ENCODE measurements around the gene GABPA. TPM values are rescaled to one million over a fixed set of nuclear protein-coding genes. Genes with fewer than 3 reads are reported as not detected.

GABPA gene
- total RNA-seq, 1 experiment from 2014 or later = 26.4 TPM

DNA sequence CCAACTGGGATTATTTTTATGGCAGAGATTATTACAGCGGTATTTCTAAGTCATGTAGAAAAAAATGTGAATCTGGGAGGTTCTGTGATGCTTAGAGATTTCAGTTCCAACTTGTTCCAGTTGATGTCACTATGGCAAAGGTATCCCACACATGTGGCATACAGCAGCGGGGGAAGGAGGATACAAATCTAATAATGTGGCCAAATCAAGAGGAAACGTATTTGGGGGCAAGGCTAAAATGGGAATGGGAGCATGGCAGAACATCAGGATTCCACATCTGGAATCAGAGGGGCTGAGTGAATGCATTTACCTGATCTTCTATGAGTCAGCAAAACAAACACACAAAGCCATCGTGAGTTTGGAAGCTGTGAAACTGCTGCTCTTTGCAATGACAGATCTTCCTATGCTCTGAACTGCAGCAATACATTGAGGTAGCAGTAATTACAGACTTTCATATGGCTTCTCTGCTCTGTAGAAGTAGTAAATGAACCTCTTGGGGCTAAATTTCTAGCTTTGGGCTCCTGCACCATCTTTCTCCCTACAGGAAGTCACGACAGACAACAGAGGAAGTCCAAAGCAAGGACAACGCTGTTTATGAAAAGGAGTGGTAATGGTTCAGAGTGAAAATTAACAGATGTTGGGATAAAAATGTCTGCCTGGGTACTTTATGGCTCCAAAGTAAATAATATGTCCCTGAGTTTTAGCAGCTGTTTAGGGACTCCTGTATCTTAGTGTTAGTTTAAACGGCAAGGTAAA, 55.5 kb downstream of the GABPA start:
- in situ Hi-C loops (cut with HindIII; ENCODE audit: low pct_unique_long_range_greater_than_20kb, low sequenced_read_pairs) = no loop called here
- DNase-seq (ENCODE audit: low read depth) = peak; percentile 62

DNA sequence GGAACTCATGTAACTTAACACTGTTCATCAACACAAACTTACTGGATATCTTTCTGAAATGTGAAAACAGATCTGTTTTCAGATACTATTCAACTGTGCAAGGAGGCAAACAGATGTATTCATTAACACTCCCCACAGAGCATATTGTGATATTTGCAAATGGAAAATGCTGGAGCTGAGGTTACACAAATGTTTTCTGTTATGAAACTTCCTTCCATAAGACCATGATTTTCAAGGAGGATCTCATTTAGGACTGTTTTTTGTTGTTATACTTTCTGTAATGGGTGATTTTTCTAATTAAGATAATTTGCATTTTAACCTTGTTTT, 56.1 kb downstream of the GABPA start:
- DNase-seq (ENCODE audit: low read depth) = no peak
- in situ Hi-C loops (cut with HindIII; ENCODE audit: low pct_unique_long_range_greater_than_20kb, low sequenced_read_pairs) = no loop called here

DNA sequence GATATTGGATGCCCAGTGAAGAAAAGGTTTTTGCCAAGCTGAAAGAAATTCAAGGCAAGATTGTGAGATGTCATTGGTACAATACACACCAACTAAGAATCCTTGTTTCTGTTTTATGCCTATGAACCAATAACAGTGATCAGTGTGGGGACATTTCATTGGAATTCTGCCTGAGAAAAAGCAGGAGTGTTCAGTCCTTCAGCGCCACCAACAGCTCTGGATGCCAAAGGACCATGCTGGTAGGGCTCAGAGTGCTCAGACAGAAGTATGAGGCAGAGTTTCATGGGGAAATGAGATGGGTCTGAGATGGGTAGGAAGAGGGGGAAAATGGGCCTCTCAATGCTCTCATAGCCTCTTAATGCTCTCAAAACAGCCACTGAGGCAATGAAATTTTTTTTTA, 56.5 kb downstream of the GABPA start:
- no peak for DNase-seq (ENCODE audit: low read depth)
- in situ Hi-C loops (cut with HindIII; ENCODE audit: low pct_unique_long_range_greater_than_20kb, low sequenced_read_pairs) = no loop called here

DNA sequence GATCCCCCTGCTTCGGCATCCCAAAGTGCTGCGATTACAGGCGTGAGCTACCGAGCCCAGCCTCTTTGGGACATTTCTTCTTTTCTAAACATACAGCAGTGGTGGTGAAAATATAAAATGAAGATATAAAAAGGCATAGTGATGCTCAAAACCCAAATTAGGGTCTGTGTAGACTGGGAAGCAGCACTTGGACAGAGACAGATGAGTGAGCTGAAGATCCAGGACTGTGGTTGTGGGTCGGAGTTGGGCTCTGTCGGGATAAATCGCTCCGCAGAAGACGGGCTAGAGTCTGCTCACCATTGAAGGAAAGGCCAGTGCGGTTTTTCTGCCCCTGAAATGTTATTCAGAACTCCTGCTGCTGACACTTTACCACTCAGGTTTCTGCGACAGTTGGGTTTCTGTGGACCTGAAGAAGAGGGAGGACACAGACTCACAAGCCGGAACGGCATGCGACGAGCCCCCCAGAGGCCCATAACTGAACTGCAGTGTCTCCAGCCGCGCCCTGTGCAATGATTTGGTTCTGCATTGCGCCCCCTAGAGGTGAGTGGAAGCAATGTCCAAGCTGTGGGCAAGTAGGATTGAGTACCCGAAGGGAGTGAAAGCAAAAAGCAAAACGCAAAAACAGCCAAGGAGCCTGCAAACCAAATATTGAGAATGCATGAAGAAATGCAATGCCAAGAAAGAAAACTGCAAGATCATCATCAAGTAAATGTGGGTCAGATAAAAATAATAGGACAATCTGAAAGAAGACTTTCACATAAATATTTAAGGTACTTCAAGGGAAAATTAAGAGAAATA, 66.6 kb downstream of the GABPA start:
- in situ Hi-C loops (cut with HindIII; ENCODE audit: low pct_unique_long_range_greater_than_20kb, low sequenced_read_pairs) = no loop called here
- DNase-seq (ENCODE audit: low read depth) = peak; percentile 73

DNA sequence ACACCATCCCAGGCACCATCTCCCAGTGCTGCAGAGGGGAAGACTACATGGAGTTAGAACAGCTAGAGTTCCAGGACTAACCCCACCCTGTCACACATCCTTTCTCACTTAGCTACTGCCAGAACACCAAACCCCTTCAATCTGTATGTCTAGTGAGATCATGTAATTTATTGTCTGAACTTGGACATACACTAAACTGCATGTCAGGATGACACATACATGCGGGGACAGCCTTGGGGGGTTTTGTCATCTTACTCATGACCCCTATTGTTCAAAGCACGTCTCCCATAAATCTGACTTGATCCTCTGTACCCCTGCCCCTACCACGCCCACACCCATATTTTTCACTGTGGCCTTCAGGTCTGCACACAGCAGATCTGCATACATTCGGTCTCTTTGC, 71.3 kb downstream of the GABPA start:
- no peak for DNase-seq (ENCODE audit: low read depth)
- in situ Hi-C loops (cut with HindIII; ENCODE audit: low pct_unique_long_range_greater_than_20kb, low sequenced_read_pairs) = no loop called here

DNA sequence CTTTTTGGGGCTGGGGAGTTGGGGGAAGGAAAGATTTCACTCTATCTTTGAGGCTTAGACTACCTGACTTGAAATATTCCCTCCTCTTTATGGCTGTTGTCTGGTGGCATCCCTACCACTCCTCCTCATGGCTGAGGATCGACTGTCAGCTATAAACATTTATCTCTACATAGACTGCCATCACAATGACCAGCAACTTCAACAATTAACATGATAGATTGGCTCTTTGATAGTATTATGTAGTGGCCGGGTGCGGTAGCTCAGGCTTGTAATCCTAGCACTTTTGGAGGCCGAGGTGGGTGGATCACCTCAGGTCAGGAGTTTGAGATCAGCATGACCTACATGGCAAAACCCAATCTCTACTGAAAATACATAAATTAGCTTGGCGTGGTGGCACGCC, 72.4 kb downstream of the GABPA start:
- in situ Hi-C loops (cut with HindIII; ENCODE audit: low pct_unique_long_range_greater_than_20kb, low sequenced_read_pairs) = no loop called here
- DNase-seq (ENCODE audit: low read depth) = no peak

DNA sequence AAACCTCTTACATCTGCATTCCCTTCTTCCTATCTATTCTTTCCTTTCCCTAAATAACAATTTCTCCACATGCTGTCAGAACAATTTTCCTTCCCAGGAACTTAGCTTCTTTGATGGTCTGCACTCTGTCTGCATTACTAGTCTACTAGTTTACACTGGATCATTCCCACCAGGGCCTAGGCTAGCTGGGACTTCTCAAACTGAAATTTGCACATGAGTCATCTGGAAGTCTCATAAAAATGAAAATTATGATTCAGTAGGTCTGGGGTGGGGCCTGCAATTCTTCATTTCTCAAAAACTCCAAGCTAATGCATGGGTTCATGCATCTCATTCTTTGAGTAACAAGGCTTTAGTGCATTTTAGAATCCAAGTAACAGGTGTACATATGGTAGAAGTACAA, 74.2 kb downstream of the GABPA start:
- in situ Hi-C loops (cut with HindIII; ENCODE audit: low pct_unique_long_range_greater_than_20kb, low sequenced_read_pairs) = no loop called here
- DNase-seq (ENCODE audit: low read depth) = no peak

DNA sequence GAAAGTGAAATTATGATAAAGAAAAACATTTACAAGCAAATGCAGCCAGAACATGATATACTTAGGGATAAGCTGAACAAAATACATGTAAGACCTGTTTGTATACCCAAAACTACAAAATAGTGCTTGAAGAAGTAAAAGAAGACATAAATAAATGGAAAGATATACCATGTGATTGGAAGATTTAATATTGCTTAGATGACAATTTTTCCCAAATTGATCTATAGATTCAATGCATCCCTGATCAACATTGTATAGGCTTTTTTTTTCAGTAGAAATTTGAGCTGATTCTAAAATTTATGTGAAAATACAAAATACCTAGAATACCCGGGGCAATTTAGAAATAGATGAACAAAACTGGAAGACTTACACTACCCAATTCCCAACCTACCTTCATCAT, 76.4 kb downstream of the GABPA start:
- in situ Hi-C loops (cut with HindIII; ENCODE audit: low pct_unique_long_range_greater_than_20kb, low sequenced_read_pairs) = no loop called here
- DNase-seq (ENCODE audit: low read depth) = no peak

DNA sequence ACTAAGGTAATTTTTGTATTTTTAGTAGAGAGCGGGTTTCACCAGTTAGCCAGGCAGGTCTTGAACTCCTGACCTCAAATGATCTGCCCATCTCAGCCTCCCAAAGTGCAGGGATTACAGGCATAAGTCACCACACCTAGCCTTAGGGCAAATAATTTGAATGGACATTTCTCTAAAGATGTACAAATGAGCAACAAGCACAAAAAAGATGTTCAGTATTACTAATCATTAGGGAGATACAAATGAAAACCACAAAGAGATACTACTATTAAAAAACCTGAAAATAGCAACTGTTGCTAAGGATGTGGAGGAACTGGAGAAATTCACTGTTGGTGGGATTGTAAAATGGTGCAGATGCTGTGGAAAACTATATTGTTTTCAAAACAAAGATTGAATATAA, 79.1 kb downstream of the GABPA start:
- in situ Hi-C loops (cut with HindIII; ENCODE audit: low pct_unique_long_range_greater_than_20kb, low sequenced_read_pairs) = no loop called here
- no peak for DNase-seq (ENCODE audit: low read depth)

DNA sequence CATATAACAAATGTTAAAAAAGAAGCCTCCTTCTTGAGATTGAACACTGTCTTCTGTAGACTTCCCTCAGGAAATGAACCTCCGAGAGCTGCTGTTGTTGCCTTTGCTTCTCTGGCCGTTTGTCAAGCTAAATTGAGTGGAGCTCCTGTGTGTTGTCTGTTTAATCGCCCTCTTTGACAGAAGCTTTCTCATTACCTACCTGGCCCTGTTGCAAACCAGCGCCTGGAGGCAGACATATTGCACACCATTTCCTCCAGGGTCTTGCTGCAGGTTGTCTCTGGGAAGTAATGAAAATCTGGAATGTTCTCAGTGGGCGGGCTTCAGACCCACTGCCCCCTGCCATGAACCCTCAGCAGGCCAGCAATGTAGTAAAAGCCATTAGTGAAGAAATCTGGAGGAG, 83.3 kb downstream of the GABPA start:
- in situ Hi-C loops (cut with HindIII; ENCODE audit: low pct_unique_long_range_greater_than_20kb, low sequenced_read_pairs) = no loop called here

DNA sequence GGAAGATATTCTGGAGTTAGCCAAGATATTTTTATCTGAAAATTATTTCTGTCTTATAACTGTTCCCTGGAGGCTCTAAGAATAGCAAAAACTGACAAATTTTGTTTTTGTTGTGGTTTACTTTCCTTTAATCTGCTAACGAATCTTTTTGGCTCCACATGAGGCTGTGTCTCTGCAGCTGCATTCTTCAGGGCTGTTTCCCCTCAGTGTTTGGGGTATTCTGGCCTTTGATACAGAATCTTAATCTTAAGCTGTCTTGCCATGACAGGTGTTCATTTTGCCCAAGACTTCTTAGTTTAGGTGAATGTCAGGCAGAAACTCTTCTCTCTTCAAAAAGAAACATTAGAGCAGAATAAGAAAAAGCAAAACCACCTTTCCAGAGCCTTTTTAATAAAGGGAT, 83.8 kb downstream of the GABPA start:
- no peak for DNase-seq (ENCODE audit: low read depth)
- in situ Hi-C loops (cut with HindIII; ENCODE audit: low pct_unique_long_range_greater_than_20kb, low sequenced_read_pairs) = no loop called here

More for the DNA sequence above, 83.3 kb downstream of the GABPA start:
- no peak for DNase-seq (ENCODE audit: low read depth)

Other genes starting within 250 kb of the GABPA start
- 52.5 and 81.7 TPM in 2 replicates for gene MRPL39, start 127.5 kb upstream of the GABPA start, total RNA-seq (2014; rRNA removed; shearing (Covaris generic); ENCODE audit: low replicate concordance)
- gene JAM2, start 95.7 kb upstream of the GABPA start, total RNA-seq (2014; rRNA removed; shearing (Covaris generic); ENCODE audit: low replicate concordance) = not detected in 2 replicates
- 67.9 and 91.3 TPM in 2 replicates for gene ATP5PF, start 68 bp upstream of the GABPA start, total RNA-seq (2014; rRNA removed; shearing (Covaris generic); ENCODE audit: low replicate concordance)